ENCODE results near the gene CUEDC1. TPM values are rescaled to one million over a fixed set of nuclear protein-coding genes. Genes with fewer than 3 reads are reported as not detected.

CUEDC1 gene
- total RNA-seq, 8 experiments from 2014 or later = 6.9 to 37.4 (median 16.3) TPM

GRCh38 chr17:57868910-57869616 is 86.1 kb downstream of the CUEDC1 start:
- in situ Hi-C loops (cut with MboI; ENCODE audit: low pct_unique_long_range_greater_than_20kb in 2 of 9, low sequenced_read_pairs in 9 of 9, unreplicated experiment in 9 of 9) = loop anchor here in 6 of 9 experiments (10.0 to 25.0 kb wide), 3 partner anchors 118 to 246 kb away; partner anchors contain the start of gene VEZF1 (in 1 of the 6)
- H3K27ac ChIP-seq = peak overlapping the region; percentile 22 to 24
- H3K4me3 ChIP-seq = no peak overlapping the region
- ATAC-seq (replicated peaks in 6 of 8) = no peak
- H3K4me1 ChIP-seq (replicated peaks in 1 of 2) = peaks cover 22 to 28% of the 10 kb centered on the region in 2 donors
- 57 to 100% (median 93%) methylated on average over 1 to 7 of the region's 13 CpGs; no CpG with 5 or more reads in 4 of the 10 experiments for WGBS, 10 experiments

GRCh38 chr17:57868007-57868909 is 87.0 kb downstream of the CUEDC1 start:
- H3K27ac ChIP-seq = peak overlapping the region; percentile 22 to 24

GRCh38 chr17:57867126-57867525 is 88.1 kb downstream of the CUEDC1 start:
- WGBS, 10 experiments = 100% methylated on average over 2 of the region's 10 CpGs; no CpG with 5 or more reads in 9 of the 10 experiments
- H3K4me1 ChIP-seq (replicated peaks in 1 of 2) = peaks cover 23 to 27% of the 10 kb centered on the region in 2 donors
- H3K27ac ChIP-seq = no peak overlapping the region
- no peak for ATAC-seq (replicated peaks in 6 of 8)
- H3K4me3 ChIP-seq = no peak overlapping the region
- in situ Hi-C loops (cut with MboI; ENCODE audit: low pct_unique_long_range_greater_than_20kb in 2 of 9, low sequenced_read_pairs in 9 of 9, unreplicated experiment in 9 of 9) = loop anchor here in 6 of 9 experiments (10.0 to 25.0 kb wide), 3 partner anchors 120 to 248 kb away; partner anchors contain the start of gene VEZF1 (in 1 of the 6)

More at GRCh38 chr17:57868007-57868909, 87.0 kb downstream of the CUEDC1 start:
- in situ Hi-C loops (cut with MboI; ENCODE audit: low pct_unique_long_range_greater_than_20kb in 2 of 9, low sequenced_read_pairs in 9 of 9, unreplicated experiment in 9 of 9) = loop anchor here in 6 of 9 experiments (10.0 to 25.0 kb wide), 3 partner anchors 119 to 247 kb away; partner anchors contain the start of gene VEZF1 (in 1 of the 6)
- Histone ChIP-seq H3K4me1 (replicated peaks in 1 of 2) (peaks cover 17 to 24% of the 10 kb centered on the region in 2 donors), H3K4me3 (no peak overlapping the region)
- ATAC-seq (replicated peaks in 6 of 8) = peak; percentile 78 to 94 (median 90)
- WGBS, 10 experiments = 0 to 83% (median 40%) methylated on average over 1 to 4 of the region's 23 CpGs

- H3K27ac ChIP-seq = no peak overlapping the region
- 89 to 100% (median 92%) methylated on average over 1 to 4 of the region's 5 CpGs; no CpG with 5 or more reads in 7 of the 10 experiments for WGBS, 10 experiments
- no peak for ATAC-seq (replicated peaks in 6 of 8)
Measured at GRCh38 chr17:57866723-57867122, 88.5 kb downstream of the CUEDC1 start.

GRCh38 chr17:57866319-57866718 is 88.9 kb downstream of the CUEDC1 start:
- Histone ChIP-seq H3K27ac (no peak overlapping the region), H3K4me1 (replicated peaks in 1 of 2) (peaks cover 31 to 32% of the 10 kb centered on the region in 2 donors), H3K4me3 (no peak overlapping the region)
- in situ Hi-C loops (cut with MboI; ENCODE audit: low pct_unique_long_range_greater_than_20kb in 2 of 9, low sequenced_read_pairs in 9 of 9, unreplicated experiment in 9 of 9) = loop anchor here in 6 of 9 experiments (10.0 to 25.0 kb wide), 3 partner anchors 121 to 248 kb away; partner anchors contain the start of gene VEZF1 (in 1 of the 6)
- 87 to 94% (median 94%) methylated on average over 3 to 8 of the region's 10 CpGs; no CpG with 5 or more reads in 7 of the 10 experiments for WGBS, 10 experiments
- ATAC-seq (replicated peaks in 6 of 8) = no peak

More at GRCh38 chr17:57866723-57867122, 88.5 kb downstream of the CUEDC1 start:
- in situ Hi-C loops (cut with MboI; ENCODE audit: low pct_unique_long_range_greater_than_20kb in 2 of 9, low sequenced_read_pairs in 9 of 9, unreplicated experiment in 9 of 9) = loop anchor here in 6 of 9 experiments (10.0 to 25.0 kb wide), 3 partner anchors 121 to 248 kb away; partner anchors contain the start of gene VEZF1 (in 1 of the 6)
- H3K4me3 ChIP-seq = no peak overlapping the region
- H3K4me1 ChIP-seq (replicated peaks in 1 of 2) = peaks cover 27 to 28% of the 10 kb centered on the region in 2 donors

- in situ Hi-C loops (cut with MboI; ENCODE audit: low pct_unique_long_range_greater_than_20kb in 2 of 9, low sequenced_read_pairs in 9 of 9, unreplicated experiment in 9 of 9) = loop anchor here in 6 of 9 experiments (10.0 to 25.0 kb wide), 3 partner anchors 123 to 251 kb away; partner anchors contain the start of gene VEZF1 (in 1 of the 6)
- Histone ChIP-seq H3K4me3 (no peak overlapping the region), H3K4me1 (replicated peaks in 1 of 2) (peaks cover 29 to 35% of the 10 kb centered on the region in 2 donors), H3K27ac (no peak overlapping the region)
- WGBS, 10 experiments = 53 to 93% (median 80%) methylated on average over 2 to 6 of the region's 8 CpGs
- no peak for ATAC-seq (replicated peaks in 6 of 8)
Measured at GRCh38 chr17:57864273-57864672, 90.9 kb downstream of the CUEDC1 start.

- Histone ChIP-seq H3K4me1 (replicated peaks in 1 of 2) (peaks cover 16 to 24% of the 10 kb centered on the region in 2 donors), H3K4me3 (no peak overlapping the region), H3K27ac (no peak overlapping the region)
- in situ Hi-C loops (cut with MboI; ENCODE audit: low pct_unique_long_range_greater_than_20kb in 2 of 9, low sequenced_read_pairs in 9 of 9, unreplicated experiment in 9 of 9) = loop anchor here in 6 of 9 experiments (10.0 to 25.0 kb wide), 3 partner anchors 124 to 252 kb away; partner anchors contain the start of gene VEZF1 (in 1 of the 6)
- 17 to 90% (median 78%) methylated on average over 2 to 10 of the region's 16 CpGs; no CpG with 5 or more reads in 1 of the 10 experiments for WGBS, 10 experiments
- ATAC-seq (replicated peaks in 6 of 8) = no peak
Measured at GRCh38 chr17:57862694-57863667, 92.2 kb downstream of the CUEDC1 start.

- in situ Hi-C loops (cut with MboI; ENCODE audit: low pct_unique_long_range_greater_than_20kb in 2 of 9, low sequenced_read_pairs in 9 of 9, unreplicated experiment in 9 of 9) = loop anchor here in 6 of 9 experiments (10.0 to 25.0 kb wide), 3 partner anchors 125 to 253 kb away; partner anchors contain the start of gene VEZF1 (in 1 of the 6)
- 46 to 60% (median 60%) methylated on average over 1 to 5 of the region's 58 CpGs; no CpG with 5 or more reads in 7 of the 10 experiments for WGBS, 10 experiments
- peak overlapping the region; percentile 18 to 28 (median 22) for H3K4me3 ChIP-seq
- peaks cover 15 to 23% of the 10 kb centered on the region in 2 donors for H3K4me1 ChIP-seq (replicated peaks in 1 of 2)
- peak overlapping the region in 1 of 2 donors; percentile 13 for H3K27ac ChIP-seq
- ATAC-seq (replicated peaks in 6 of 8) = peak; percentile 44 to 84 (median 68)
Measured at GRCh38 chr17:57861790-57862693, 93.2 kb downstream of the CUEDC1 start.

GRCh38 chr17:57861000-57861789 is 94.0 kb downstream of the CUEDC1 start:
- peak; percentile 12 to 60 (median 43) for ATAC-seq (replicated peaks in 6 of 8)
- Histone ChIP-seq H3K27ac (peak overlapping the region in 1 of 2 donors; percentile 13), H3K4me1 (replicated peaks in 1 of 2) (peaks cover 15 to 23% of the 10 kb centered on the region in 2 donors), H3K4me3 (peak overlapping the region; percentile 18 to 28 (median 22))
- in situ Hi-C loops (cut with MboI; ENCODE audit: low pct_unique_long_range_greater_than_20kb in 2 of 9, low sequenced_read_pairs in 9 of 9, unreplicated experiment in 9 of 9) = loop anchor here in 6 of 9 experiments (10.0 to 25.0 kb wide), 3 partner anchors 126 to 254 kb away; partner anchors contain the start of gene VEZF1 (in 1 of the 6)
- WGBS, 10 experiments = 0 to 38% (median 27%) methylated on average over 1 to 10 of the region's 34 CpGs; no CpG with 5 or more reads in 5 of the 10 experiments
